ENCODE data around the gene KIF16B. TPM values are rescaled to one million over a fixed set of nuclear protein-coding genes. Genes with fewer than 3 reads are reported as not detected.

The KIF16B gene
- total and polyA plus RNA-seq, 4 donors: 5.1 to 19.7 (median 8.4) TPM

DNA sequence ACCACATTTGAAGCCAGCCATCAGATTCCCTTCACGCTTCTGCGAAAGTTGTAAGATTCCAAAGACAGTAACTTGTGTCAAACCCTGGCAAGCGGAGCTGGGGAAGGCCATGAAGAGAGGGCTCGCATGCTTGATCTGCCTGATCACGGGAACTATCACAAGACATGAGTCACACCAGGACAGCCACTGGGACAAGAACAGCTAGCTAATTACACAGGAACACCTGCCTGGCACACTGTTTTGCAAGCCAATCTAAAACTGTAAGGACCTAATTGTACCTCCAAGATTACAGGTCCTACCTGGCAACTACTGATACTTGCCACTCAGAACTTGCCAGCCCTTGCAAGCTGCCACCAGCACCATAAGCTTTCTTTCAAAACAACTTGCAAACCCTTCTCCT, 289.3 kb downstream of the KIF16B start:
- 94% methylated on average over 5 of the region's 5 CpGs for WGBS

DNA sequence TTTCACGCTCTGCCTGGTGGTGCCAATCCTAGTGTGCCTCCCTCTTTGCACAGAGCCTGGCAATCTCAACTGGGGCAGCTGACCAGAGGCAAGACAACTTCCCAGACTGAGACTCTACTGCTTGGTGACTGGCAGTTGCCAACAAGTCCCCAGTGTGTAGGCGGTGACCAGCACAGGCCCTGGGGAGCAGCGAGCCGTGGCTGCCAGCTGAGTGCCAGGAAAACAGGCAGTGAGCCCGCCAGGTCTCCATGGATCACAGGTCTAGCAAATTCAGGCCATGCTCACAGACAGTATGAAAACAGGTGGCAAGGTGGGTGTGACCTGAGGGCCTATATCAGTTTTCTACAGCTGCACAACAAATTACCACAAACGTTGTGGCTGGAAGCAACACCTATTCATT, 289.9 kb downstream of the KIF16B start:
- Histone ChIP-seq H3K27me3 (ENCODE audit: control insufficient read depth in 4 of 4, insufficient read depth in 4 of 4, low read length in 3 of 4) (no peaks in the 10 kb centered on the region), H3K4me3 (ENCODE audit: low read depth in 1 of 3, low read length in 3 of 3) (no peak overlapping the region), H3K27ac (ENCODE audit: low read depth in 1 of 2, low read length in 2 of 2) (no peak overlapping the region), H3K9me3 (ENCODE audit: control insufficient read depth in 4 of 4, low read length in 3 of 4) (no peaks in the 10 kb centered on the region), H3K9ac (ENCODE audit: low read depth in 1 of 2, low read length in 2 of 2) (no peak overlapping the region), H3K36me3 (ENCODE audit: control insufficient read depth in 4 of 4, insufficient read depth in 3 of 4, low read depth in 1 of 4, low read length in 3 of 4) (no peaks in the 10 kb centered on the region), H3K4me1 (ENCODE audit: control insufficient read depth in 4 of 4, insufficient read depth in 4 of 4, low read length in 3 of 4) (no peaks in the 10 kb centered on the region)
- no peak for DNase-seq (ENCODE audit: low spot score)
- WGBS: 95% methylated on average over 6 of the region's 6 CpGs
- TF ChIP-seq, protein P1, sequence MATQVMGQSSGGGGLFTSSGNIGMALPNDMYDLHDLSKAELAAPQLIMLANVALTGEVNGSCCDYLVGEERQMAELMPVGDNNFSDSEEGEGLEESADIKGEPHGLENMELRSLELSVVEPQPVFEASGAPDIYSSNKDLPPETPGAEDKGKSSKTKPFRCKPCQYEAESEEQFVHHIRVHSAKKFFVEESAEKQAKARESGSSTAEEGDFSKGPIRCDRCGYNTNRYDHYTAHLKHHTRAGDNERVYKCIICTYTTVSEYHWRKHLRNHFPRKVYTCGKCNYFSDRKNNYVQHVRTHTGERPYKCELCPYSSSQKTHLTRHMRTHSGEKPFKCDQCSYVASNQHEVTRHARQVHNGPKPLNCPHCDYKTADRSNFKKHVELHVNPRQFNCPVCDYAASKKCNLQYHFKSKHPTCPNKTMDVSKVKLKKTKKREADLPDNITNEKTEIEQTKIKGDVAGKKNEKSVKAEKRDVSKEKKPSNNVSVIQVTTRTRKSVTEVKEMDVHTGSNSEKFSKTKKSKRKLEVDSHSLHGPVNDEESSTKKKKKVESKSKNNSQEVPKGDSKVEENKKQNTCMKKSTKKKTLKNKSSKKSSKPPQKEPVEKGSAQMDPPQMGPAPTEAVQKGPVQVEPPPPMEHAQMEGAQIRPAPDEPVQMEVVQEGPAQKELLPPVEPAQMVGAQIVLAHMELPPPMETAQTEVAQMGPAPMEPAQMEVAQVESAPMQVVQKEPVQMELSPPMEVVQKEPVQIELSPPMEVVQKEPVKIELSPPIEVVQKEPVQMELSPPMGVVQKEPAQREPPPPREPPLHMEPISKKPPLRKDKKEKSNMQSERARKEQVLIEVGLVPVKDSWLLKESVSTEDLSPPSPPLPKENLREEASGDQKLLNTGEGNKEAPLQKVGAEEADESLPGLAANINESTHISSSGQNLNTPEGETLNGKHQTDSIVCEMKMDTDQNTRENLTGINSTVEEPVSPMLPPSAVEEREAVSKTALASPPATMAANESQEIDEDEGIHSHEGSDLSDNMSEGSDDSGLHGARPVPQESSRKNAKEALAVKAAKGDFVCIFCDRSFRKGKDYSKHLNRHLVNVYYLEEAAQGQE (IDR thresholded peaks at IDR 0.05): no peak
- TF ChIP-seq YY1 (IDR thresholded peaks at IDR 0.05) (no peak), GABPA (IDR thresholded peaks at IDR 0.05 in 1 of 2, conservative IDR thresholded peaks at IDR 0.05 in 1 of 2) (no peak), JUND (IDR thresholded peaks at IDR 0.05) (no peak), RXRA (IDR thresholded peaks at IDR 0.05) (no peak), SP1 (IDR thresholded peaks at IDR 0.05) (no peak), HNF4A (conservative IDR thresholded peaks at IDR 0.05) (no peak), FOXA1 (IDR thresholded peaks at IDR 0.05) (no peak), HNF4G (IDR thresholded peaks at IDR 0.05) (no peak), FOXA2 (IDR thresholded peaks at IDR 0.05) (no peak), NR2F2 (IDR thresholded peaks at IDR 0.05) (no peak), TAF1 (conservative IDR thresholded peaks at IDR 0.05) (no peak), EGR1 (IDR thresholded peaks at IDR 0.05; ENCODE audit: low read depth in 2 of 2) (no peak), RAD21 (IDR thresholded peaks at IDR 0.05) (no peak)
- TF ChIP-seq, protein P2, sequence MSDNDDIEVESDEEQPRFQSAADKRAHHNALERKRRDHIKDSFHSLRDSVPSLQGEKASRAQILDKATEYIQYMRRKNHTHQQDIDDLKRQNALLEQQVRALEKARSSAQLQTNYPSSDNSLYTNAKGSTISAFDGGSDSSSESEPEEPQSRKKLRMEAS (IDR thresholded peaks at IDR 0.05): no peak
- TF ChIP-seq, protein P3, sequence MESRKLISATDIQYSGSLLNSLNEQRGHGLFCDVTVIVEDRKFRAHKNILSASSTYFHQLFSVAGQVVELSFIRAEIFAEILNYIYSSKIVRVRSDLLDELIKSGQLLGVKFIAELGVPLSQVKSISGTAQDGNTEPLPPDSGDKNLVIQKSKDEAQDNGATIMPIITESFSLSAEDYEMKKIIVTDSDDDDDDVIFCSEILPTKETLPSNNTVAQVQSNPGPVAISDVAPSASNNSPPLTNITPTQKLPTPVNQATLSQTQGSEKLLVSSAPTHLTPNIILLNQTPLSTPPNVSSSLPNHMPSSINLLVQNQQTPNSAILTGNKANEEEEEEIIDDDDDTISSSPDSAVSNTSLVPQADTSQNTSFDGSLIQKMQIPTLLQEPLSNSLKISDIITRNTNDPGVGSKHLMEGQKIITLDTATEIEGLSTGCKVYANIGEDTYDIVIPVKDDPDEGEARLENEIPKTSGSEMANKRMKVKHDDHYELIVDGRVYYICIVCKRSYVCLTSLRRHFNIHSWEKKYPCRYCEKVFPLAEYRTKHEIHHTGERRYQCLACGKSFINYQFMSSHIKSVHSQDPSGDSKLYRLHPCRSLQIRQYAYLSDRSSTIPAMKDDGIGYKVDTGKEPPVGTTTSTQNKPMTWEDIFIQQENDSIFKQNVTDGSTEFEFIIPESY (IDR thresholded peaks at IDR 0.05): no peak
- TF ChIP-seq, protein P4, sequence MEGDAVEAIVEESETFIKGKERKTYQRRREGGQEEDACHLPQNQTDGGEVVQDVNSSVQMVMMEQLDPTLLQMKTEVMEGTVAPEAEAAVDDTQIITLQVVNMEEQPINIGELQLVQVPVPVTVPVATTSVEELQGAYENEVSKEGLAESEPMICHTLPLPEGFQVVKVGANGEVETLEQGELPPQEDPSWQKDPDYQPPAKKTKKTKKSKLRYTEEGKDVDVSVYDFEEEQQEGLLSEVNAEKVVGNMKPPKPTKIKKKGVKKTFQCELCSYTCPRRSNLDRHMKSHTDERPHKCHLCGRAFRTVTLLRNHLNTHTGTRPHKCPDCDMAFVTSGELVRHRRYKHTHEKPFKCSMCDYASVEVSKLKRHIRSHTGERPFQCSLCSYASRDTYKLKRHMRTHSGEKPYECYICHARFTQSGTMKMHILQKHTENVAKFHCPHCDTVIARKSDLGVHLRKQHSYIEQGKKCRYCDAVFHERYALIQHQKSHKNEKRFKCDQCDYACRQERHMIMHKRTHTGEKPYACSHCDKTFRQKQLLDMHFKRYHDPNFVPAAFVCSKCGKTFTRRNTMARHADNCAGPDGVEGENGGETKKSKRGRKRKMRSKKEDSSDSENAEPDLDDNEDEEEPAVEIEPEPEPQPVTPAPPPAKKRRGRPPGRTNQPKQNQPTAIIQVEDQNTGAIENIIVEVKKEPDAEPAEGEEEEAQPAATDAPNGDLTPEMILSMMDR (IDR thresholded peaks at IDR 0.05; ENCODE audit: low read depth, low read length, missing input control): no peak
- TF ChIP-seq, protein P5, sequence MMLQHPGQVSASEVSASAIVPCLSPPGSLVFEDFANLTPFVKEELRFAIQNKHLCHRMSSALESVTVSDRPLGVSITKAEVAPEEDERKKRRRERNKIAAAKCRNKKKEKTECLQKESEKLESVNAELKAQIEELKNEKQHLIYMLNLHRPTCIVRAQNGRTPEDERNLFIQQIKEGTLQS (IDR thresholded peaks at IDR 0.05): no peak

More for the DNA sequence above, 289.3 kb downstream of the KIF16B start:
- Histone ChIP-seq H3K27me3 (ENCODE audit: control insufficient read depth in 4 of 4, insufficient read depth in 4 of 4, low read length in 3 of 4) (no peaks in the 10 kb centered on the region), H3K9me3 (ENCODE audit: control insufficient read depth in 4 of 4, low read length in 3 of 4) (no peaks in the 10 kb centered on the region), H3K27ac (ENCODE audit: low read depth in 1 of 2, low read length in 2 of 2) (no peak overlapping the region), H3K9ac (ENCODE audit: low read depth in 1 of 2, low read length in 2 of 2) (no peak overlapping the region), H3K4me1 (ENCODE audit: control insufficient read depth in 4 of 4, insufficient read depth in 4 of 4, low read length in 3 of 4) (no peaks in the 10 kb centered on the region), H3K4me3 (ENCODE audit: low read depth in 1 of 3, low read length in 3 of 3) (no peak overlapping the region), H3K36me3 (ENCODE audit: control insufficient read depth in 4 of 4, insufficient read depth in 3 of 4, low read depth in 1 of 4, low read length in 3 of 4) (no peaks in the 10 kb centered on the region)
- TF ChIP-seq JUND (IDR thresholded peaks at IDR 0.05) (no peak), SP1 (IDR thresholded peaks at IDR 0.05) (no peak), FOXA2 (IDR thresholded peaks at IDR 0.05) (no peak), HNF4A (conservative IDR thresholded peaks at IDR 0.05) (no peak), NR2F2 (IDR thresholded peaks at IDR 0.05) (no peak), GABPA (IDR thresholded peaks at IDR 0.05 in 1 of 2, conservative IDR thresholded peaks at IDR 0.05 in 1 of 2) (no peak), RXRA (IDR thresholded peaks at IDR 0.05) (no peak), YY1 (IDR thresholded peaks at IDR 0.05) (no peak), RAD21 (IDR thresholded peaks at IDR 0.05) (no peak), TAF1 (conservative IDR thresholded peaks at IDR 0.05) (no peak)
- TF ChIP-seq, protein P1 (IDR thresholded peaks at IDR 0.05): no peak
- no peak for DNase-seq (ENCODE audit: low spot score)

All from liver (tissue), 9 donors.